Vagina (tissue), 2 donors: ENCODE results near the gene ERF. TPM values are rescaled to one million over a fixed set of nuclear protein-coding genes. Genes with fewer than 3 reads are reported as not detected.

Source experiments
- DNase-seq, 2 donors: peaks; one replicate each; pipeline ENCODE4 v3.0.0-alpha.2; 2017; ENCODE audit errors: extremely low spot score in 2 of 2
- H3K27ac ChIP-seq: fragments of 200-600 bp; sonication (generic); one replicate; pipeline ENCODE4 v1.5.1; 2019
- H3K27me3 ChIP-seq: fragments of 200-600 bp; sonication (generic); one replicate; pipeline ENCODE4 v1.5.1; 2019
- H3K36me3 ChIP-seq, 2 donors: fragments of 200-600 bp; sonication (generic); one replicate each; pipeline ENCODE4 v1.5.1; 2017 to 2019
- H3K4me1 ChIP-seq: fragments of 200-600 bp; sonication (generic); one replicate; pipeline ENCODE4 v1.5.1; 2019
- H3K4me3 ChIP-seq, 2 donors: fragments of 200-600 bp; sonication (generic); 1 replicate in 1 of 2; 2 replicates in 1 of 2; pipeline ENCODE4 v1.5.1; 2016 to 2019
- H3K9me3 ChIP-seq: fragments of 200-600 bp; sonication (generic); one replicate; pipeline ENCODE4 v1.5.1; 2019
- POLR2A ChIP-seq, 2 donors: fragments of 450-650 bp; IDR thresholded peaks; one replicate each; pipeline ENCODE4 v1.6.1; 2017; ENCODE audit warnings: antibody characterized with exemption in 2 of 2, mild to moderate bottlenecking in 2 of 2, moderate library complexity in 2 of 2
- POLR2AphosphoS5 ChIP-seq, 2 donors: sonication (generic); formaldehyde crosslinking; IDR thresholded peaks; one replicate each; pipeline ENCODE4 v1.9.0; 2017; ENCODE audit warnings: antibody characterized with exemption in 2 of 2, mild to moderate bottlenecking in 2 of 2, low read depth in 1 of 2; ENCODE audit not compliant: insufficient read depth in 1 of 2
- intact Hi-C: fragments of 100-400 bp; cut with DNase I; formaldehyde crosslinking; loops from one replicate; pipeline ENCODE4 v1.15.1; 2023
- total RNA-seq: library from RNA; depleted of rRNA; stranded (reverse); fragments of >200 nt; gene quantifications from one replicate; pipeline ENCODE4 v1.2.3, GENCODE V29; 2016
- TF ChIP-seq, protein P1 (sequence below), 3 experiments: fragments of 450-650 bp in 2 of 3; fragments of 200-600 bp in 1 of 3; sonication (generic) in 1 of 3; IDR thresholded peaks; one replicate each; pipeline ENCODE4 v1.5.1; 2017 to 2019; ENCODE audit warnings: antibody characterized with exemption in 3 of 3, mild to moderate bottlenecking in 2 of 3, moderate library complexity in 2 of 3

Gene ERF
- total RNA-seq, 1 donor from 2014 or later = 44.7 TPM

DNA sequence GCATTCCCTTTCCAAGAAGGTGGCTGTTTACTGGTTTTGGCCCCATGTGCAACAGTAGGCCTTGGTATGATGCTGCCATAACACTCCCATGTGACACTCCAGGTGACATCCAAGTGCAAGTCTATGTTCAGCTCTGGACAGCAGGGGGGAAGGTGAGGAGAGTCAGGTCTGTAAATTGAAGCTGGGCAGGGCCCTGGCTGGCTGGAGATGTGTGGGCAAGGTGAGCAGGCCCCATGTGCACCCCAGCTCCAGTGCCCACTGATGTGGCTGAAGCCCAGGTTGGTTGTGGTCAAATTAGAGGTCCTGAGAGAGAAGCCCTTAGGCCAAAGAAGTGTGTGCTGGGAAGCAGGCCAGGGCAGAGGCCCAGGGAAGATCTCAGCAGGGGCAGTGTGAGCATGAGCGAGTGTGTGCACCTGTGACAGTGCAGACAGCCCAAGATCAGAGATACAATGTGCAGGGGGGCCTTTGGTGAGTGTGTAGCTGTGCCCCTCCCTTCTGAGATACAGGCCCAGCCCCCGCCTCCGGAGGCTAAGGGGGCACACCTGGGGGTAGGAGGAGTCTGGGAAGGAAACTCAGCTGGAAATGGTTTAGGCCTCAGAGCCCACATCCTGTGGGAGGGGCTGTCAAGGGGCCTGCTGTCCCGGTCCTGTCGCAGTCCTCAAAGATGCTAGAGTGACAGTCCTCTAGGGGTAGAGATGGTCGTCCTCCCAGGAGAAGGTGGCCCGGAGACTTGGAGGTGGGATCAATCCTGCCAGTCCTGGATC lies 56.1 kb downstream of the ERF start:
- Histone ChIP-seq H3K27me3 (no peaks in the 10 kb centered on the region), H3K27ac (peak overlapping the region; percentile 20), H3K4me3 (no peak overlapping the region), H3K36me3 (peaks cover 0 to 51% of the 10 kb centered on the region in 2 donors), H3K9me3 (no peaks in the 10 kb centered on the region), H3K4me1 (peaks cover 37% of the 10 kb centered on the region)
- TF ChIP-seq, protein P1, sequence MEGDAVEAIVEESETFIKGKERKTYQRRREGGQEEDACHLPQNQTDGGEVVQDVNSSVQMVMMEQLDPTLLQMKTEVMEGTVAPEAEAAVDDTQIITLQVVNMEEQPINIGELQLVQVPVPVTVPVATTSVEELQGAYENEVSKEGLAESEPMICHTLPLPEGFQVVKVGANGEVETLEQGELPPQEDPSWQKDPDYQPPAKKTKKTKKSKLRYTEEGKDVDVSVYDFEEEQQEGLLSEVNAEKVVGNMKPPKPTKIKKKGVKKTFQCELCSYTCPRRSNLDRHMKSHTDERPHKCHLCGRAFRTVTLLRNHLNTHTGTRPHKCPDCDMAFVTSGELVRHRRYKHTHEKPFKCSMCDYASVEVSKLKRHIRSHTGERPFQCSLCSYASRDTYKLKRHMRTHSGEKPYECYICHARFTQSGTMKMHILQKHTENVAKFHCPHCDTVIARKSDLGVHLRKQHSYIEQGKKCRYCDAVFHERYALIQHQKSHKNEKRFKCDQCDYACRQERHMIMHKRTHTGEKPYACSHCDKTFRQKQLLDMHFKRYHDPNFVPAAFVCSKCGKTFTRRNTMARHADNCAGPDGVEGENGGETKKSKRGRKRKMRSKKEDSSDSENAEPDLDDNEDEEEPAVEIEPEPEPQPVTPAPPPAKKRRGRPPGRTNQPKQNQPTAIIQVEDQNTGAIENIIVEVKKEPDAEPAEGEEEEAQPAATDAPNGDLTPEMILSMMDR (IDR thresholded peaks at IDR 0.05) = no peak
- TF ChIP-seq POLR2A (IDR thresholded peaks at IDR 0.05) (no peak), POLR2AphosphoS5 (IDR thresholded peaks at IDR 0.05; ENCODE audit: insufficient read depth in 1 of 2, low read depth in 1 of 2) (no peak)
- intact Hi-C loops = no loop called here
- no peak for DNase-seq

Other genes starting within 250 kb of the ERF start
- gene GRIK5, start 184.9 kb downstream of the ERF start, total RNA-seq = 2.5 TPM
- 26.5 TPM for gene ZNF574, start 179.0 kb downstream of the ERF start, total RNA-seq
- gene POU2F2, start 122.7 kb downstream of the ERF start, total RNA-seq = 0.74 TPM
- gene DEDD2, start 37.5 kb downstream of the ERF start, total RNA-seq = 25.3 TPM
- 6.1 TPM for gene ZNF526, start 34.8 kb downstream of the ERF start, total RNA-seq
- gene GSK3A, start 12.5 kb downstream of the ERF start, total RNA-seq = 21.1 TPM
- gene CIC, start 14.1 kb upstream of the ERF start, total RNA-seq = 36.1 TPM
- not detected for gene PRR19, start 47.0 kb upstream of the ERF start, total RNA-seq
- gene PAFAH1B3, start 47.5 kb upstream of the ERF start, total RNA-seq = 21.9 TPM
- not detected for gene TMEM145, start 58.2 kb upstream of the ERF start, total RNA-seq
- gene MEGF8, start 70.5 kb upstream of the ERF start, total RNA-seq = 13.5 TPM
- gene CNFN, start 135.2 kb upstream of the ERF start, total RNA-seq = 106 TPM
- 102 TPM for gene LIPE, start 172.3 kb upstream of the ERF start, total RNA-seq
- gene CXCL17, start 187.8 kb upstream of the ERF start, total RNA-seq = 2.9 TPM